GM10266 (cell line): ENCODE data around the gene KLF13.

Experiments used
- DNase-seq: peaks from one replicate; pipeline ENCODE4 v3.0.0; 2012; ENCODE audit errors: extremely low spot score
- CTCF ChIP-seq: IDR thresholded peaks from 2 replicates; pipeline ENCODE4 v1.5.1; 2012; ENCODE audit warnings: mild to moderate bottlenecking, low read depth; ENCODE audit not compliant: control insufficient read depth, insufficient read depth; ENCODE audit errors: missing control alignments

Gene KLF13

GRCh38 chr15:31340592-31340991 lies 14.0 kb downstream of the KLF13 start:
- no peak for DNase-seq
- TF ChIP-seq CTCF = no peak

GRCh38 chr15:31341071-31341470 lies 14.4 kb downstream of the KLF13 start:
- no peak for DNase-seq
- TF ChIP-seq CTCF = no peak

- no peak for TF ChIP-seq CTCF
- DNase-seq = no peak
Observed at GRCh38 chr15:31341496-31342195, 15.0 kb downstream of the KLF13 start.

GRCh38 chr15:31342381-31342780 lies 15.7 kb downstream of the KLF13 start:
- DNase-seq = no peak

GRCh38 chr15:31342781-31343626 lies 16.4 kb downstream of the KLF13 start:
- no peak for TF ChIP-seq CTCF
- no peak for DNase-seq

More at GRCh38 chr15:31342381-31342780, 15.7 kb downstream of the KLF13 start:
- no peak for TF ChIP-seq CTCF

GRCh38 chr15:31343831-31344230 lies 17.2 kb downstream of the KLF13 start:
- TF ChIP-seq CTCF = no peak
- DNase-seq = no peak

- no peak for DNase-seq
- no peak for TF ChIP-seq CTCF
Observed at GRCh38 chr15:31344266-31344665, 17.6 kb downstream of the KLF13 start.
